A549 (cell line): ENCODE results near the gene NR3C2. TPM values are rescaled to one million over a fixed set of nuclear protein-coding genes. Genes with fewer than 3 reads are reported as not detected.

Experiments
- ATAC-seq, 2 experiments: fragments of 200-7000 bp in 1 of 2; fragments of >200 bp in 1 of 2; cut with Nextera tagmentation in 1 of 2; cut with Tn5 transposase in 1 of 2; 3 replicates each; pipeline versions ENCODE4 v1.8.0 to v1.9.1; 2018 to 2020; ENCODE audit warnings: mild to moderate bottlenecking in 1 of 2, moderate library complexity in 1 of 2
- CTCF ChIA-PET: fragments of 300-600 bp; sonication (Branson Sonifier 250); formaldehyde crosslinking; extraction: SDS; loops from one replicate; lab custom pipeline; 2021; ENCODE audit warnings: antibody characterized with exemption, inconsistent platforms; lab: Yijun Ruan, JAX
- POLR2A ChIA-PET: fragments of 350-600 bp; formaldehyde crosslinking; extraction: SDS; loops from one replicate; lab custom pipeline; 2021; ENCODE audit warnings: antibody characterized with exemption, inconsistent platforms; lab: Yijun Ruan, JAX
- DNase-seq, 2 experiments: peaks; one replicate each; pipeline versions ENCODE4 v3.0.0 to v3.0.0-alpha.2; 2011 to 2016; ENCODE audit warnings: low read depth in 1 of 2, low spot score in 1 of 2
- FAIRE-seq: peaks from 2 replicates; lab custom pipeline; 2011; peaks lifted over from hg19 to GRCh38; lab: Jason Lieb, UNC
- H3K27ac ChIP-seq, 2 experiments: fragments of >200 bp; sonication (Bioruptor Twin); formaldehyde crosslinking; 3 replicates each; pipeline ENCODE4 v1.5.1; 2016 to 2017
- H3K4me1 ChIP-seq: fragments of >200 bp; sonication (Bioruptor Twin); formaldehyde crosslinking; 3 replicates; pipeline ENCODE4 v1.6.1; 2016
- H3K4me2 ChIP-seq: fragments of >200 bp; sonication (Bioruptor Twin); formaldehyde crosslinking; 3 replicates; pipeline ENCODE4 v1.6.1; 2016
- H3K4me3 ChIP-seq: fragments of >200 bp; sonication (Bioruptor Twin); formaldehyde crosslinking; 3 replicates; pipeline ENCODE4 v1.5.1; 2016
- H3K9me3 ChIP-seq: fragments of >200 bp; sonication (Bioruptor Twin); formaldehyde crosslinking; 3 replicates; pipeline ENCODE4 v1.6.1; 2016
- ATOH8 ChIP-seq: fragments of 250-450 bp; sonication (Bioruptor Pico); IDR thresholded peaks from 2 replicates; pipeline ENCODE4 v1.5.0; 2020; ENCODE audit warnings: low read depth, mild to moderate bottlenecking, moderate library complexity
- CBX8 ChIP-seq: fragments of 200-600 bp; sonication (generic); IDR thresholded peaks from 2 replicates; pipeline ENCODE4 v1.6.1; 2016
- CHD2 ChIP-seq: fragments of 150-350 bp; IDR thresholded peaks from 2 replicates; pipeline ENCODE4 v1.6.1; 2014; ENCODE audit warnings: low read length; ENCODE audit not compliant: partially characterized antibody
- EHF ChIP-seq: fragments of 250-450 bp; sonication (Bioruptor Pico); IDR thresholded peaks from 2 replicates; pipeline ENCODE4 v1.5.0; 2020; ENCODE audit warnings: mild to moderate bottlenecking
- ESRRA ChIP-seq: fragments of 150-350 bp; IDR thresholded peaks from 2 replicates; pipeline ENCODE4 v1.6.1; 2014; ENCODE audit warnings: mild to moderate bottlenecking, low read length, borderline replicate concordance
- FOSL2 ChIP-seq, 2 experiments: fragments of 450-650 bp in 1 of 2; fragments of >200 bp in 1 of 2; sonication (Bioruptor Twin) in 1 of 2; formaldehyde crosslinking; IDR thresholded peaks; 2 replicates each; pipeline versions ENCODE4 v1.5.0 to v1.6.1; 2016 to 2020; ENCODE audit warnings: mild to moderate bottlenecking in 1 of 2, moderate library complexity in 1 of 2
- FOXS1 ChIP-seq: fragments of 250-450 bp; sonication (Bioruptor Pico); IDR thresholded peaks from 2 replicates; pipeline ENCODE4 v1.5.0; 2020; ENCODE audit warnings: mild to moderate bottlenecking, moderate library complexity
- HES2 ChIP-seq: fragments of >200 bp; sonication (Bioruptor Twin); formaldehyde crosslinking; IDR thresholded peaks from 2 replicates; pipeline ENCODE4 v1.6.1; 2016
- HMGXB4 ChIP-seq: fragments of 250-450 bp; sonication (Bioruptor Pico); IDR thresholded peaks from 2 replicates; pipeline ENCODE4 v1.5.0; 2021; ENCODE audit warnings: mild to moderate bottlenecking, moderate library complexity, borderline replicate concordance
- JUN ChIP-seq, 2 experiments: fragments of >200 bp; sonication (Bioruptor Twin); formaldehyde crosslinking; IDR thresholded peaks; 2 replicates in 1 of 2; 3 replicates in 1 of 2; pipeline ENCODE4 v1.6.1; 2016 to 2017
- JUNB ChIP-seq: fragments of >200 bp; sonication (Bioruptor Twin); formaldehyde crosslinking; IDR thresholded peaks from 2 replicates; pipeline ENCODE4 v1.6.1; 2016
- MAFK ChIP-seq: fragments of 450-650 bp; IDR thresholded peaks from 2 replicates; pipeline ENCODE4 v1.6.1; 2014; ENCODE audit not compliant: partially characterized antibody
- MAX ChIP-seq: IDR thresholded peaks from 2 replicates; pipeline ENCODE4 v1.6.1; 2012
- NFE2L2 ChIP-seq: fragments of 150-350 bp; conservative IDR thresholded peaks from 2 replicates; pipeline ENCODE4 v1.6.1; 2014; ENCODE audit warnings: low read length
- PBX3 ChIP-seq: IDR thresholded peaks from 2 replicates; pipeline ENCODE4 v1.6.1; 2012
- RARB ChIP-seq: fragments of 250-450 bp; sonication (Bioruptor Pico); IDR thresholded peaks from 2 replicates; pipeline ENCODE4 v1.8.0; 2021; ENCODE audit warnings: mild to moderate bottlenecking, moderate library complexity
- RCOR1 ChIP-seq: fragments of 150-350 bp; IDR thresholded peaks from 2 replicates; pipeline ENCODE4 v1.6.1; 2014; ENCODE audit warnings: antibody characterized with exemption, low read length, low read depth
- TP53 ChIP-seq: fragments of 250-450 bp; sonication (Bioruptor Pico); IDR thresholded peaks from 2 replicates; pipeline ENCODE4 v1.5.0; 2021; ENCODE audit warnings: mild to moderate bottlenecking, moderate library complexity
- USF2 ChIP-seq: fragments of 450-650 bp; IDR thresholded peaks from 2 replicates; pipeline ENCODE4 v1.6.1; 2014; ENCODE audit warnings: antibody characterized with exemption
- ZSCAN20 ChIP-seq: fragments of 250-450 bp; sonication (Bioruptor Pico); IDR thresholded peaks from 2 replicates; pipeline ENCODE4 v1.8.0; 2022; ENCODE audit warnings: mild to moderate bottlenecking, moderate library complexity
- WGBS: methylation state at CpG from one replicate; pipeline ENCODE4 v1.1.6; 2017; ENCODE audit errors: missing lambda C conversion rate; 5-methylcytosine and 5-hydroxymethylcytosine counted together
- polyA plus RNA-seq, 4 experiments: library from polyadenylated mRNA; depleted of rRNA in 3 of 4; stranded (reverse); fragments of >200 nt; fragmentation: RNase III in 1 of 4; extraction: RNeasy Plus Mini Kit Qiagen cat#74134 plus additional on column Dnase treatment in 1 of 4; gene quantifications; 2 replicates in 3 of 4; 3 replicates in 1 of 4; pipeline ENCODE4 v1.2.3, GENCODE V29; 2011 to 2017

The NR3C2 gene
- polyA plus RNA-seq, 2 of the 4 experiments (the other 2 are of a cell fraction): 0.01 to 0.03 TPM

GRCh38 chr4:148110169-148110568 lies 332.0 kb downstream of the NR3C2 start:
- no peak overlapping the region for H3K4me2 ChIP-seq
- H3K4me3 ChIP-seq: no peak overlapping the region
- ATAC-seq (no peak), DNase-seq (no peak)
- H3K4me1 ChIP-seq: no peaks in the 10 kb centered on the region
- ChIA-PET CTCF (no interaction called here), POLR2A (no interaction called here)
- H3K27ac ChIP-seq: no peak overlapping the region
- WGBS: 45% methylated on average over 3 of the region's 3 CpGs
- H3K9me3 ChIP-seq: no peaks in the 10 kb centered on the region
- TF ChIP-seq CBX8 (no peak), NFE2L2 (no peak), RCOR1 (no peak), PBX3 (no peak), MAX (no peak), MAFK (no peak), FOSL2 (IDR thresholded peaks at IDR 0.05) (no peak), FOSL2 (CRISPR knock-in tag; IDR thresholded peaks at IDR 0.05) (no peak), CHD2 (no peak), HMGXB4 (CRISPR knock-in tag) (no peak), ESRRA (no peak)
- TF ChIP-seq, all 56 proteins: peak for 0
- no peak for FAIRE-seq

GRCh38 chr4:148109216-148109615 lies 333.0 kb downstream of the NR3C2 start:
- WGBS: 13% methylated on average over 3 of the region's 3 CpGs
- no peaks in the 10 kb centered on the region for H3K4me1 ChIP-seq
- CTCF ChIA-PET: no interaction called here
- DNase-seq: no peak
- H3K4me2 ChIP-seq: no peak overlapping the region
- TF ChIP-seq EHF: no peak
- TF ChIP-seq, all 56 proteins: peak for 0
- no peak overlapping the region for H3K27ac ChIP-seq
- FAIRE-seq (no peak), ATAC-seq (no peak)
- no peak overlapping the region for H3K4me3 ChIP-seq
- POLR2A ChIA-PET: no interaction called here
- H3K9me3 ChIP-seq: no peaks in the 10 kb centered on the region

GRCh38 chr4:148108766-148109165 lies 333.4 kb downstream of the NR3C2 start:
- CTCF ChIA-PET: no interaction called here
- ATAC-seq: no peak
- 38% methylated on average over 7 of the region's 7 CpGs for WGBS
- no peaks in the 10 kb centered on the region for H3K4me1 ChIP-seq
- TF ChIP-seq HES2 (no peak), JUNB (no peak), RARB (CRISPR knock-in tag) (no peak), HMGXB4 (CRISPR knock-in tag) (no peak), JUN (IDR thresholded peaks at IDR 0.05) (no peak), ZSCAN20 (CRISPR knock-in tag) (no peak), TP53 (CRISPR knock-in tag) (no peak), ATOH8 (no peak), CHD2 (no peak), USF2 (no peak), FOXS1 (CRISPR knock-in tag) (no peak)
- TF ChIP-seq, all 56 proteins: peak for 0
- H3K4me3 ChIP-seq: no peak overlapping the region
- H3K4me2 ChIP-seq: no peak overlapping the region
- H3K9me3 ChIP-seq: no peaks in the 10 kb centered on the region
- POLR2A ChIA-PET: no interaction called here
- H3K27ac ChIP-seq: no peak overlapping the region
- DNase-seq (no peak), FAIRE-seq (no peak)
